ENCODE measurements around the gene TWIST2. TPM values are rescaled to one million over a fixed set of nuclear protein-coding genes. Genes with fewer than 3 reads are reported as not detected.

TWIST2 gene
- polyA plus RNA-seq, 1 donor from 2014 or later, result not detected

- no peaks in the 10 kb centered on the region for H3K27me3 ChIP-seq (ENCODE audit: insufficient read depth, low read depth, low read length)
- H3K9me2 ChIP-seq (ENCODE audit: insufficient read depth, low read length), result no peaks in the 10 kb centered on the region
- H3K9ac ChIP-seq (ENCODE audit: low read length), result no peak overlapping the region
- no peak overlapping the region for H3K4me3 ChIP-seq (ENCODE audit: low read length)
- H4K20me1 ChIP-seq (ENCODE audit: insufficient read depth), result no peaks in the 10 kb centered on the region
- TF ChIP-seq RAD21 (conservative IDR thresholded peaks at IDR 0.05), result no peak
- no peak for TF ChIP-seq POLR2AphosphoS5 (IDR thresholded peaks at IDR 0.05)
- TF ChIP-seq EZH2 (IDR thresholded peaks at IDR 0.05; ENCODE audit: borderline replicate concordance, insufficient read depth, low read length, poor library complexity, severe bottlenecking), result no peak
- TF ChIP-seq SMC3 (conservative IDR thresholded peaks at IDR 0.05; ENCODE audit: poor library complexity), result no peak
- no peak for TF ChIP-seq CTCF (IDR thresholded peaks at IDR 0.05; ENCODE audit: poor library complexity, severe bottlenecking)
- no peak for TF ChIP-seq EP300 (conservative IDR thresholded peaks at IDR 0.05; ENCODE audit: poor library complexity, severe bottlenecking)
- TF ChIP-seq TAF1 (IDR thresholded peaks at IDR 0.05; ENCODE audit: low read depth), result no peak
- TF ChIP-seq MXI1 (conservative IDR thresholded peaks at IDR 0.05; ENCODE audit: poor library complexity, severe bottlenecking), result no peak
- TF ChIP-seq, protein P1, sequence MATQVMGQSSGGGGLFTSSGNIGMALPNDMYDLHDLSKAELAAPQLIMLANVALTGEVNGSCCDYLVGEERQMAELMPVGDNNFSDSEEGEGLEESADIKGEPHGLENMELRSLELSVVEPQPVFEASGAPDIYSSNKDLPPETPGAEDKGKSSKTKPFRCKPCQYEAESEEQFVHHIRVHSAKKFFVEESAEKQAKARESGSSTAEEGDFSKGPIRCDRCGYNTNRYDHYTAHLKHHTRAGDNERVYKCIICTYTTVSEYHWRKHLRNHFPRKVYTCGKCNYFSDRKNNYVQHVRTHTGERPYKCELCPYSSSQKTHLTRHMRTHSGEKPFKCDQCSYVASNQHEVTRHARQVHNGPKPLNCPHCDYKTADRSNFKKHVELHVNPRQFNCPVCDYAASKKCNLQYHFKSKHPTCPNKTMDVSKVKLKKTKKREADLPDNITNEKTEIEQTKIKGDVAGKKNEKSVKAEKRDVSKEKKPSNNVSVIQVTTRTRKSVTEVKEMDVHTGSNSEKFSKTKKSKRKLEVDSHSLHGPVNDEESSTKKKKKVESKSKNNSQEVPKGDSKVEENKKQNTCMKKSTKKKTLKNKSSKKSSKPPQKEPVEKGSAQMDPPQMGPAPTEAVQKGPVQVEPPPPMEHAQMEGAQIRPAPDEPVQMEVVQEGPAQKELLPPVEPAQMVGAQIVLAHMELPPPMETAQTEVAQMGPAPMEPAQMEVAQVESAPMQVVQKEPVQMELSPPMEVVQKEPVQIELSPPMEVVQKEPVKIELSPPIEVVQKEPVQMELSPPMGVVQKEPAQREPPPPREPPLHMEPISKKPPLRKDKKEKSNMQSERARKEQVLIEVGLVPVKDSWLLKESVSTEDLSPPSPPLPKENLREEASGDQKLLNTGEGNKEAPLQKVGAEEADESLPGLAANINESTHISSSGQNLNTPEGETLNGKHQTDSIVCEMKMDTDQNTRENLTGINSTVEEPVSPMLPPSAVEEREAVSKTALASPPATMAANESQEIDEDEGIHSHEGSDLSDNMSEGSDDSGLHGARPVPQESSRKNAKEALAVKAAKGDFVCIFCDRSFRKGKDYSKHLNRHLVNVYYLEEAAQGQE (IDR thresholded peaks at IDR 0.05; ENCODE audit: borderline replicate concordance), result no peak
- no peaks in the 10 kb centered on the region for H3K36me3 ChIP-seq (ENCODE audit: insufficient read depth, low read length)
- H3K79me2 ChIP-seq (replicated peaks; ENCODE audit: insufficient read depth, low read length), result no peaks in the 10 kb centered on the region
- H3K4me2 ChIP-seq (ENCODE audit: low read length), result no peak overlapping the region
- no peaks in the 10 kb centered on the region for H3K9me3 ChIP-seq (ENCODE audit: low read length)
- H3F3A ChIP-seq (ENCODE audit: insufficient read depth, low read length, poor library complexity, severe bottlenecking), result no peaks in the 10 kb centered on the region
- no peak overlapping the region for H2AFZ ChIP-seq (ENCODE audit: low read depth, low read length)
- no peak overlapping the region for H3K27ac ChIP-seq (ENCODE audit: low read length)
These were observed 49.4 kb downstream of the TWIST2 start for GRCh38 chr2:238897122-238897880.

DNA sequence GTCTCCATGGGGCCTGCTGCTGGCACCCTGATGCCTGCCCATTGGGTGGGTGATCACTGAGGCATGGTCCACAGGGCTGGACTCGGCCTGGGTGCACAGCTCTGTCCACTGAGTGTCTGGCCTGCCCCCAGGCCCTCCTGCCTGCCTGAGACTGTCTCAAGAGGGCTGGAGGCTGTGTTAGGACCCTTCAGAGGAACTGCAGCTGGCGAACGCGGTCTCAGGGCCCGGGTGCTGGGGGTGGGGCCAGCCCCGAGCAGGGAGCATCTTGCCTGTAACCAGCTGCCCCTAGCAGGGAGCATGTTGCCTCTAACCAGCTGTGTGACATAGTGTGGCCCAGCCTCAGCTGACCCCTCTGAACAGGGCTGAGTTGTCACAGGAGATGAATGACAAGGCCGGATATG, 50.0 kb downstream of the TWIST2 start:
- no peak overlapping the region for H3K9ac ChIP-seq (ENCODE audit: low read length)
- H3K79me2 ChIP-seq (replicated peaks; ENCODE audit: insufficient read depth, low read length), result no peaks in the 10 kb centered on the region
- no peak overlapping the region for H3K27ac ChIP-seq (ENCODE audit: low read length)
- no peaks in the 10 kb centered on the region for H3K36me3 ChIP-seq (ENCODE audit: insufficient read depth, low read length)
- no peak for TF ChIP-seq CTCF (IDR thresholded peaks at IDR 0.05; ENCODE audit: poor library complexity, severe bottlenecking)
- no peak for TF ChIP-seq POLR2AphosphoS5 (IDR thresholded peaks at IDR 0.05)
- no peak for TF ChIP-seq EZH2 (IDR thresholded peaks at IDR 0.05; ENCODE audit: borderline replicate concordance, insufficient read depth, low read length, poor library complexity, severe bottlenecking)
- TF ChIP-seq TAF1 (IDR thresholded peaks at IDR 0.05; ENCODE audit: low read depth), result no peak
- TF ChIP-seq, protein P1 (IDR thresholded peaks at IDR 0.05; ENCODE audit: borderline replicate concordance), result no peak
- no peak for TF ChIP-seq EP300 (conservative IDR thresholded peaks at IDR 0.05; ENCODE audit: poor library complexity, severe bottlenecking)
- TF ChIP-seq RAD21 (conservative IDR thresholded peaks at IDR 0.05), result no peak
- TF ChIP-seq SMC3 (conservative IDR thresholded peaks at IDR 0.05; ENCODE audit: poor library complexity), result no peak
- no peak for TF ChIP-seq MXI1 (conservative IDR thresholded peaks at IDR 0.05; ENCODE audit: poor library complexity, severe bottlenecking)
- no peaks in the 10 kb centered on the region for H3K9me2 ChIP-seq (ENCODE audit: insufficient read depth, low read length)
- no peaks in the 10 kb centered on the region for H4K20me1 ChIP-seq (ENCODE audit: insufficient read depth)
- no peak overlapping the region for H3K4me3 ChIP-seq (ENCODE audit: low read length)
- no peak overlapping the region for H3K4me2 ChIP-seq (ENCODE audit: low read length)
- no peaks in the 10 kb centered on the region for H3K9me3 ChIP-seq (ENCODE audit: low read length)
- no peak overlapping the region for H2AFZ ChIP-seq (ENCODE audit: low read depth, low read length)
- H3F3A ChIP-seq (ENCODE audit: insufficient read depth, low read length, poor library complexity, severe bottlenecking), result no peaks in the 10 kb centered on the region
- H3K27me3 ChIP-seq (ENCODE audit: insufficient read depth, low read depth, low read length), result no peaks in the 10 kb centered on the region

Measured in neural cell (in vitro differentiated cells).